A172 (cell line): ENCODE data around the gene SNX17. TPM values are rescaled to one million over a fixed set of nuclear protein-coding genes. Genes with fewer than 3 reads are reported as not detected.
"Not testable (repeated sequence)": the region's sequence is repeated elsewhere in the genome, so short reads cannot be mapped to it uniquely, and the experiment has no call there.

Experiments used
- DNase-seq: peaks from one replicate; pipeline ENCODE4 v3.0.0-alpha.2; 2015; ENCODE audit warnings: low spot score
- total RNA-seq: library from RNA; depleted of rRNA; stranded (reverse); fragments of >200 nt; shearing (Covaris generic); gene quantifications from 2 replicates; pipeline ENCODE4 v1.2.3, GENCODE V29; 2014; rRNA removed

Gene SNX17
- total RNA-seq, 1 experiment from 2014 or later, result 202 TPM

DNA sequence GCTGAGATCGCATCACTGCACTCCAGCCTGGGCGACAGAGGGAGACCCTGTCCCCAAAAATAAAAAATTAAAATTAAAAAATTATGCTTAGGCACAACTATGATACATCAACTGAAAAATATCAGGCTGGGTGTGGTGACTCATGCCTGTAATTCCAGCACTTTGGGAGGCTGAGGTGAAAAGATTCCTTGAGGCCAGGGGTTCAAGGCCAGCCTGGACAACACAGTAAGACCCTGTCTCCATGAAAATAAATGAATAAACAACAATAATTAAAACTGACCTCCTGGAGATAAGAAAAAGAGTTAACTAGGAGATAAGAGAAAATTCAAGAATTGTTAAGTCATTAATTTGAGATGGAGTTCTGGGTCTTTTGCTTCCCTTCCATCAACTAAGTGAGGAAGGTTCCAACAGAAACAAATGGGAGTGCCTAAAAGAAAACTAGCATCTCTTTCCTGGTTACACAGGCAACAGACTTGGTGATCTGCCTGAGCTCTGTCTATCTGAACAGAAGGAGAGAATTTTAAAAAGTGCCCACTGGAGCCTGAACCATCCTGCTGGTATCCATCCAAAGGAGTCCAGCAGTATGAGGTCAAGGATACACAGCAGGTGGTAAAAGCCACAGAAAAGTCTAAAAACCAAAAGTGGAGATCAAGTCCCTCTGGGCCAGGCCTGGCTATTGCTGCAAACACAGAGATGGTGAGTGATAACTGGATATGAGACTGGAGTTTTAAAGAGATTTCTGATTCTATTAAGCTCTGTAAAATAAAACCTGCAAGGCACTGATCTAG is 30.1 kb downstream of the SNX17 start:
- DNase-seq, result peak; percentile 41

DNA sequence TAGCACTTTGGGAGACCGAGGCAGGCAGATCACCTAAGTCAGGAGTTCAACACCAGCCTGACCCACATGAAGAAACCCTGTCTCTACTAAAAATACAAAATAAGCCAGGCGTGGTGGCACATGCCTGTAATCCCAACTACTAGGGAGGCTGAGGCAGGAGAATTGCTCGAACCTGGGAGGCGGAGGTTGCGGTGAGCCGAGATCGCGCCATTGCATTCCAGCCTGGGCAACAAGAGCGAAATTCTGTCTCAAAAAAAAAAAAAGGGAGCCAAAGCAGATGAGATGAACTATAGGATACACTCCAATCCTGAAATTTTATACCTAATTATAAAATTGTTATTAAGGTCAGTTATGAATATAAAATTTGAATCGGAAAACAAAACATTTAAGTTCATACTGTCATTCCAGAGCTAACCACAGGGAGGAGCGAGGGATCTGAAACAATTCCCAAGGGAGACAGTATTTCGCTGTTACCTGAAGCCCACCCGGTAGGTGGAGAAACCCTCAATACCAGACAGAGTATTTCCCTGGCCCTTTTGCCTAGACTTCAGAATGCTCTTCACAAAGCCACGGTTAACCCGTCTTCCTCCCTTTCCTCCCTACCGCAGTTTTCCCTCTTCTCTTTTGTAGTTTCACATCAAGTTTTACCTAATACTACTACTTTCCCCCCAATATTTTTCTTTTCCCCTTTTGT is 37.5 kb downstream of the SNX17 start:
- peak; percentile 55 for DNase-seq

DNA sequence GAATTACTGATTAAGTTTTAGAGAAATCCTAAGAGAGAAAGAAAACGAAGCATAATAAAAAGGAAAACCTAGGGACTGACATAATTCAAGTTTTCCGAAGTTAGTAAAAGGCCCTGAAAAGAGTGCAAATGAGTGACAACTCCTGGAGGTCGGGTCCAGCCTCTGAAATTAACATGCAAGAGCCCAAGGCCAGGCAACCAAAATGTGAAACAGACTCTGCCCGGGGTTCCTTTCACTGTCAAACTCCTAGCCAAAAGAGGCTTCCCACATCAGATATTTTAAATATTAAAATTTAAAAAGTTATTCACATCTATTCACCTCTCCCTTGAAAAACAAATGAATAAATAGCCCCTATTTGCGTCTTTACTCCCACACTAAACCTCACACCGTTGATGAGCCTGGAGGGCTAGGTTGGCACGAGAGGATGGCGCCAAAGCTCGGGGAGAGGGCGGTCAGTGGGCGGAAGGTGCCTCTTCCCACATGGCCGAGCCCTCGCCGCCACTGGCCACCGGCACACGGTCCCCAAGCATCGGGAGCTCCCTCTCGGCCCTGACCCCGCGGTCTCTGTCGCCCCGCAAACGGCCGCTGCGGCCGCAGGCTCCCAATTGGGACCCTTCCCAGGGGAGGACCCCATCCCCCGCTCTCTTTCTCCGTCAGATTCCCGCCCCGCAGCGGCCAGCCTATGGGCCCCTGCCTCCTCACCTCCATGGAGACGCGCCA is 38.3 kb downstream of the SNX17 start:
- DNase-seq, result no peak

DNA sequence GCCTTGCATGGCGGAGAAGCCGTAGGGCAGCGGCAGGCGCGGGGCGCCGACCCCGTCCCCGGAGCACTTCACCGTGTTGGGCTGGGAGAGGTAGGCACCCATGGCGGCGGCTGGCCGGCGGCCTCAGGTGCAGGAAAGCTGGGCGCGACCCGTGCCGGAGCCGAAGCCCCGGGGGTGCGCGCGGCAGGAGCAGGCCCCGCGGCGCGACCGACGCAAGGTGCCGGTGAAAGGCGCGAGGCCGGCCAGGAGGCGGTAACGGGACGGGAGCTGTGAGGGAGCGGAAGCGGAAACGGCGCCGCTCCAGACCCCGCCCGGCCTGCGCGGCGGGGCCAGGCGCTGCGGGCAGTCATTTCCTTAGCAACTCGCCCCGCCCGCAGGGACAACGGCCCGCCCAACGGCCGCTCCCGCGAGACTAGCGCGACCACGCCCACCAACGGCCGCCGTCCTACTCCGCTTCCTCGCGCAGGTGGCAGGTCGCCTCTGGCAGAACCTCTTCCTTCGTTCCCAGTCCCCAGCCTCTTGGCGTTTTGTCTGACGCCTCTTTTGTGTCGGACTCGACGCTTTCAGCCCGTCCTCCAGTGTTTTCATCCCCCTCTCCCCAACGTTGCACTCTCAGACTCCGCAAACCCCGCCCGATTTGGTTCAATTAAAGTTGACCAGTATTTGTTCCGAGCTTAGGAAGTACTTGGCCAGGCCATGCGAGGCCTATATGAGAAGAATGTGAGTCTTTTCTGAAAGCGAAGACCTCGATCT is 39.1 kb downstream of the SNX17 start, which contains the start of gene PPM1G:
TSS of gene PPM1G (minus strand) at position 271 of the 753 bp plus-strand sequence. CDS start at position 102, 169 bp downstream.
- DNase-seq, result peak; percentile 91

DNA sequence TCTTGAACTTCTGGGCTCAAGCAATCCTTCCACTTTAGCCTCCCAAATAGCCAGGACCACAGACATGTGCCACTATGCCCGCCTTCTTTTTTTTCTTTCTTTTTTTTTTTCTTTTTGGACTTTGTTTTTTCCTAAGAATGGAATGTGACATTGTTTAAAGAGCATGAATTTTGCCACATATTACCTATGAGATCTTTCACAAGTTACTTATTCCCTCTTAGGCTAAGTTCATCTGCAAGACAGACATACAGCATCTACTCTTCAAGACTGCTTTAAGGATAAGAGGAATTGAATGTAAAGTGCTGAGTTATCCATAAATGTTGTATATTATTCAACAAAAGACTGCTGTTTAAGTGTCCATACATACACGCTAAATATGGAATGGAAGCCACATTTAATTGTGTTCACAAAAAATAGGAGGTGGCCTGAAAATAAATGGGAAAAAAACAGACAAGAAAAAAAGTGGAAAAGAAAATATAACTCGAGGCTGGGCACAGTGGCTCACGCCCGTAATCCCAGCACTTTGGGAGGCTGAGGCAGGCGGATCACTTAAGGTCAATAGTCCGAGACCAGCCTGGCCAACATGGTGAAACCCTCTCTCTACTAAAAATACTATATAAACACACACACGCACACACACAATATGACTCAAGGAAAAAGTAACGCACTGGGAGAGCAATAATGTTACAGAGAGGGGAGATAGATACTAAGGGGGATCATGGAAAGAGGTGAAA is 42.2 kb downstream of the SNX17 start:
- DNase-seq, result no peak

DNA sequence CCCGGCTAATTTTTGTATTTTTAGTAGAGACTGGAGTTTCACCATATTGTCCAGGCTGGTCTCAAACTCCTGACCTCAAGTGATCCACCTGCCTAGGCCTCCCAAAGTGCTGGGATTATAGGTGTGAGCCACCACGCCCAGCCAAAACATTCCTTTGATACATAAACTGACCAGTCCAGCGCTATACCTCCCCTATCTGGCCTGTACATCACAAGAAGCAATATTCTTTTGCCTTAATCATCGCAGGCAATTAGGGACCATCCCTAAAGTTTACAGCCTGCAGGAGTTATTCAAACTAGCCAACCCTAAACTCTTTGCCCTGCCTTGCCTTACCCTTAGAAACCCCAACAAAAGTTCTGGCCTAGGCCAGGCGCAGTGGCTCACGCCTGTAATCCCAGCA is 45.7 kb downstream of the SNX17 start:
- DNase-seq, result no peak

DNA sequence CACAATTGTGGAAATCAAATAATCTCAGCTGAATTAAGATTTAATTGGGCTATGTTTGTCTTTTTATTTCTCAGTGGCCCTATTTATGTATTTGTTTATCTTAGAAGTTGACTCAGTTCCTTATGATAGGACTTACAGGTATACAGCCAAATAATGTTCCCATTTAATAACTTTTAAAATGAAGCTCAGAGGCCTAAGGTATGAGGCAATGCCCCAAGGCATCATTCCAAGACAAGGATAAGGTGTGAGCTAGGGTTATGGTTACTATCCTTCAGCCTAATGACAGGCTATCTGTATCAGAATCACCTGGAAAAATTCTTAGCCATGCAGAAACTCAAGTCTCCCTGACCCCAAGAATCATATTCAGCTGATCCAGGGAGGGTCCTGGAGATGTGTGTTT is 50.6 kb downstream of the SNX17 start:
- DNase-seq, result no peak

DNA sequence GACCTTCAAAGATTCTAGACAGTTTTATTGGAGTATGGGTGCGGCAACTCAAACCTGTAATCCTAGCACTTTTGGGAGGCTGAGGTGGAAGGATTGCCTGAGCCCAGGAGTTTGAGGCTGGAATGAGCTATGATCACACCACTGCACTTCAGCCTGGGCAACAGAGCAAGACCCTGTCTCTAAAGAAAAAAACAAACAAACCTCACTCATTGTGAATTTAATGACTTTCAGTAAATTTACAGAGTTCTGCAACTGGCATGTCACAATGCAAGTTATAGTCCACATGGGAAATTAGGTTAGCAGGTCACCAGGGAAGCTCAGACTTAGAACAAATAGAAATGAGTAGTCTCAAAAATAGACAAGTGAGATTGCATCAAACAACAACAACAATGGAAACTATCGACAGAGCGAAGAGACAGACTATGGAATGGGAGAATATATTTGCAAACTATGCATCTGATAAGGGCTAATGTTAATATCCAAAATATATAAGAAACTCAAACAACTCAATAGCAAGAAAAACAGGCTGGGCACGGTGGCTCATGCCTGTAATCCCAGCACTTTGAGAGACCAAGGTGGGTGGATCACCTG is 51.3 kb downstream of the SNX17 start:
- no peak for DNase-seq

DNA sequence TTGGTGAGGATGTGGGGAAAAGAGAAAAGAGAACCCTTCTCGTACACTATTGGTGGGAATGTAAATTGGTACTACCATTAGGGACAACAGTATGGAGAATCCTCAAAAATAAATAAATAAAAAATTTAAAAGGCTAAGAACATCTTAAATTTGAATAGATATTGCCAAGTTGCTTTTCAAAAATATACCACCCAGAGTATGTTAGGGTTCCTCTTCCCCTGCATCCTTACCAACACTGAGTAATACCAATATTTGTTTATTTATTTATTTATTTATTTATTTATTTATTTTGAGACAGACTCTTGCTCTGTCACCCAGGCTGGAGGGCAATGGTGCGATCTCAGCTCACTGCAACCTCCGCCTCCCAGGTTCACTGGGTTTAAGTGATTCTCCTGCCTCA is 52.5 kb downstream of the SNX17 start:
- no peak for DNase-seq

DNA sequence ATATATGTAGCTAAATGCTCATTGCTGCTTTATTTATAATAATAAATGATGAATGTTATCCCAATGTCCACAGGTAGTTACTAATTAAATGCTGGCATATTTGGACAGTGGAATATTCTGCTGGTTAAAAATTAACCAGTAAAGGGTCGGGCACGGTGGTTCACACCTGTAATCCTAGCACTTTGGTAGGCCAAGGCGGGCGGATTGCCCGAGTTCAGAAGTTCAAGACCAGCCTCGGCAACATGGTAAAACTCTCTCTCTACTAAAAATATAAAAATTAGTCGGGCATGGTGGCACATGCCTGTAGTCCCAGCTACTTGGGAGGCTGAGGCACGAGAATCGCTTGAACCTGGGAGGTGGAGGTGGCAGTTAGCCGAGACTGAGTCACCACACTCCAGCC is 54.6 kb downstream of the SNX17 start:
- DNase-seq, result not testable (repeated sequence)

Other genes starting within 250 kb of the SNX17 start
- 2.2 TPM in 1 of 2 replicates, not detected in the other for gene ABHD1, start 246.8 kb upstream of the SNX17 start, total RNA-seq
- 79.5 and 89.2 TPM in 2 replicates for gene PREB, start 236.0 kb upstream of the SNX17 start, total RNA-seq
- gene PRR30, start 231.2 kb upstream of the SNX17 start, total RNA-seq, result not detected in 2 replicates
- gene TCF23, start 221.6 kb upstream of the SNX17 start, total RNA-seq, result not detected in 2 replicates
- 191 and 231 TPM in 2 replicates for gene ATRAID, start 158.6 kb upstream of the SNX17 start, total RNA-seq
- gene SLC5A6, start 158.3 kb upstream of the SNX17 start, total RNA-seq, result 41.8 and 67.4 TPM in 2 replicates
- 27.5 and 30.9 TPM in 2 replicates for gene CAD, start 153.2 kb upstream of the SNX17 start, total RNA-seq
- gene SLC30A3, start 107.6 kb upstream of the SNX17 start, total RNA-seq, result 3.2 and 6.5 TPM in 2 replicates
- not detected in 2 replicates for gene DNAJC5G, start 95.2 kb upstream of the SNX17 start, total RNA-seq
- 0.96 and 0.98 TPM in 2 replicates for gene TRIM54, start 88.2 kb upstream of the SNX17 start, total RNA-seq
- gene UCN, start 62.2 kb upstream of the SNX17 start, total RNA-seq, result 4.1 and 5.0 TPM in 2 replicates
- 91.0 and 108 TPM in 2 replicates for gene MPV17, start 47.5 kb upstream of the SNX17 start, total RNA-seq
- gene GTF3C2, start 13.9 kb upstream of the SNX17 start, total RNA-seq, result 56.4 and 67.8 TPM in 2 replicates
- gene EIF2B4, start 278 bp upstream of the SNX17 start, total RNA-seq, result 31.2 and 43.4 TPM in 2 replicates
- 1.4 TPM in 1 of 2 replicates, not detected in the other for gene ZNF513, start 10.1 kb downstream of the SNX17 start, total RNA-seq
- gene PPM1G, start 39.0 kb downstream of the SNX17 start, total RNA-seq, result 185 and 200 TPM in 2 replicates
- 170 and 206 TPM in 2 replicates for gene NRBP1, start 58.0 kb downstream of the SNX17 start, total RNA-seq
- not detected in 2 replicates for gene KRTCAP3, start 71.8 kb downstream of the SNX17 start, total RNA-seq
- 24.3 and 39.8 TPM in 2 replicates for gene IFT172, start 119.1 kb downstream of the SNX17 start, total RNA-seq
- gene FNDC4, start 124.6 kb downstream of the SNX17 start, total RNA-seq, result 8.2 and 13.4 TPM in 2 replicates
- not detected in 2 replicates for gene GCKR, start 126.2 kb downstream of the SNX17 start, total RNA-seq
- 14.8 and 16.7 TPM in 2 replicates for gene ZNF512, start 212.4 kb downstream of the SNX17 start, total RNA-seq